ENCODE data around the gene ADCY10. TPM values are rescaled to one million over a fixed set of nuclear protein-coding genes. Genes with fewer than 3 reads are reported as not detected.

The ADCY10 gene, protein sequence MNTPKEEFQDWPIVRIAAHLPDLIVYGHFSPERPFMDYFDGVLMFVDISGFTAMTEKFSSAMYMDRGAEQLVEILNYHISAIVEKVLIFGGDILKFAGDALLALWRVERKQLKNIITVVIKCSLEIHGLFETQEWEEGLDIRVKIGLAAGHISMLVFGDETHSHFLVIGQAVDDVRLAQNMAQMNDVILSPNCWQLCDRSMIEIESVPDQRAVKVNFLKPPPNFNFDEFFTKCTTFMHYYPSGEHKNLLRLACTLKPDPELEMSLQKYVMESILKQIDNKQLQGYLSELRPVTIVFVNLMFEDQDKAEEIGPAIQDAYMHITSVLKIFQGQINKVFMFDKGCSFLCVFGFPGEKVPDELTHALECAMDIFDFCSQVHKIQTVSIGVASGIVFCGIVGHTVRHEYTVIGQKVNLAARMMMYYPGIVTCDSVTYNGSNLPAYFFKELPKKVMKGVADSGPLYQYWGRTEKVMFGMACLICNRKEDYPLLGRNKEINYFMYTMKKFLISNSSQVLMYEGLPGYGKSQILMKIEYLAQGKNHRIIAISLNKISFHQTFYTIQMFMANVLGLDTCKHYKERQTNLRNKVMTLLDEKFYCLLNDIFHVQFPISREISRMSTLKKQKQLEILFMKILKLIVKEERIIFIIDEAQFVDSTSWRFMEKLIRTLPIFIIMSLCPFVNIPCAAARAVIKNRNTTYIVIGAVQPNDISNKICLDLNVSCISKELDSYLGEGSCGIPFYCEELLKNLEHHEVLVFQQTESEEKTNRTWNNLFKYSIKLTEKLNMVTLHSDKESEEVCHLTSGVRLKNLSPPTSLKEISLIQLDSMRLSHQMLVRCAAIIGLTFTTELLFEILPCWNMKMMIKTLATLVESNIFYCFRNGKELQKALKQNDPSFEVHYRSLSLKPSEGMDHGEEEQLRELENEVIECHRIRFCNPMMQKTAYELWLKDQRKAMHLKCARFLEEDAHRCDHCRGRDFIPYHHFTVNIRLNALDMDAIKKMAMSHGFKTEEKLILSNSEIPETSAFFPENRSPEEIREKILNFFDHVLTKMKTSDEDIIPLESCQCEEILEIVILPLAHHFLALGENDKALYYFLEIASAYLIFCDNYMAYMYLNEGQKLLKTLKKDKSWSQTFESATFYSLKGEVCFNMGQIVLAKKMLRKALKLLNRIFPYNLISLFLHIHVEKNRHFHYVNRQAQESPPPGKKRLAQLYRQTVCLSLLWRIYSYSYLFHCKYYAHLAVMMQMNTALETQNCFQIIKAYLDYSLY (N-terminal part only)
- total RNA-seq: 0.09 TPM
- long read RNA-seq: 0 reads

DNA sequence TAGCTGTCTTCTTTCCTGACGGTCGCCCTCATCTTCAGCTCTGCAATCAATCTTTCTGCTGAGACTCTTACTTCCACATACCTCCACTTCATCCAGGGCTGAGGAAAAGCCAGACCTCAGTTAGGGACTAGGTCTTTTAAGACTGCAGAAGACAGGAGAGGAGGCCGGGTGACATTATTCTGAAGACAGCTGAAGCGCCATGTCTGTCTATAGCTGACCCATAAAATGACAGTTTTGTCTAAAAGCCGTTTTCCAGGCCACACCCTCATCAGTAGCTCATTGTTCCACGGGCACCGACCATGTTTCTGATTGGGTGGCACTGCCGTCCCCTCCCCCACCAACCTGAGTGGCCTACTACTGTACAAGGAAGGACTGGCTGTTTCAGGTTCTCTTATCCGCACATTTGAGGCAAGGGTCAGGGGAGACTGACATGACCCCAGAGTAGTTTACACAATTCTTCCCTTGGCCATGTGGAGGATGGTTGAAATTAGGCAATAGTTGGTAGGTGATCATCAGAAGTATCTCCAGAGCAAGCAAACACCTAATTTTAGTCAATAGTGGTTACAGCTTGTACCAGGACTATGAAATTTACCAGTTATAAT, at the start of gene ADCY10:
TSS of gene ADCY10 (minus strand) at position 240 of the 602 bp plus-strand sequence. CDS start 8,994 bp downstream, outside the sequence.
- TF ChIP-seq, protein P1, sequence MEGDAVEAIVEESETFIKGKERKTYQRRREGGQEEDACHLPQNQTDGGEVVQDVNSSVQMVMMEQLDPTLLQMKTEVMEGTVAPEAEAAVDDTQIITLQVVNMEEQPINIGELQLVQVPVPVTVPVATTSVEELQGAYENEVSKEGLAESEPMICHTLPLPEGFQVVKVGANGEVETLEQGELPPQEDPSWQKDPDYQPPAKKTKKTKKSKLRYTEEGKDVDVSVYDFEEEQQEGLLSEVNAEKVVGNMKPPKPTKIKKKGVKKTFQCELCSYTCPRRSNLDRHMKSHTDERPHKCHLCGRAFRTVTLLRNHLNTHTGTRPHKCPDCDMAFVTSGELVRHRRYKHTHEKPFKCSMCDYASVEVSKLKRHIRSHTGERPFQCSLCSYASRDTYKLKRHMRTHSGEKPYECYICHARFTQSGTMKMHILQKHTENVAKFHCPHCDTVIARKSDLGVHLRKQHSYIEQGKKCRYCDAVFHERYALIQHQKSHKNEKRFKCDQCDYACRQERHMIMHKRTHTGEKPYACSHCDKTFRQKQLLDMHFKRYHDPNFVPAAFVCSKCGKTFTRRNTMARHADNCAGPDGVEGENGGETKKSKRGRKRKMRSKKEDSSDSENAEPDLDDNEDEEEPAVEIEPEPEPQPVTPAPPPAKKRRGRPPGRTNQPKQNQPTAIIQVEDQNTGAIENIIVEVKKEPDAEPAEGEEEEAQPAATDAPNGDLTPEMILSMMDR (IDR thresholded peaks at IDR 0.05): no peak
- Histone ChIP-seq H3K27ac (no peak within 1 kb of the TSS), H3K4me3 (no peak within 1 kb of the TSS), H3K4me1 (no peaks in the 10 kb centered on the region), H3K27me3 (ENCODE audit: low read depth) (no peaks in the 10 kb centered on the region), H3K36me3 (peaks cover 33% of the 10 kb centered on the region), H3K9me3 (peaks cover 9% of the 10 kb centered on the region)
- DNase-seq: no peak
- intact Hi-C loops (cut with DNase I): no loop called here
- no peak for ATAC-seq

DNA sequence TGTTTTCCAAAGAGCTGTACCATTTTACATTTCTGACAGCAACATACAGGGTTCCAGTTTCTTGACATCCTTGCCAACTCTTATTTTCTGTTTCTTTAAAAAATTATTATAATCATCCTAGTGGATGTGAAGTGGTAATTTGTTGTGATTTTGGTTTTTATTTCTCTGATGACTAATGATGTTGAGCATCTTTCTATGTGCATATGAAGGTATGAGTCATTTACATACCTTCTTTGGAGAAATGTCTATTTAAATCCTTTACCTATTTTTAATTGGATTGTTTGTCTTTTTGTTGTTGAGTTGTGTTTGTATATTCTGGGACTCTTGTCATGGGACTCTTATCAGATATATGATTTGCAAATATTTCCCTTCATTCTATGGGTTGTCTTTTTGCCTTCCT, 43.8 kb upstream of the ADCY10 start:
- H3K27me3 ChIP-seq (ENCODE audit: low read depth): no peaks in the 10 kb centered on the region
- H3K4me3 ChIP-seq: no peak overlapping the region

DNA sequence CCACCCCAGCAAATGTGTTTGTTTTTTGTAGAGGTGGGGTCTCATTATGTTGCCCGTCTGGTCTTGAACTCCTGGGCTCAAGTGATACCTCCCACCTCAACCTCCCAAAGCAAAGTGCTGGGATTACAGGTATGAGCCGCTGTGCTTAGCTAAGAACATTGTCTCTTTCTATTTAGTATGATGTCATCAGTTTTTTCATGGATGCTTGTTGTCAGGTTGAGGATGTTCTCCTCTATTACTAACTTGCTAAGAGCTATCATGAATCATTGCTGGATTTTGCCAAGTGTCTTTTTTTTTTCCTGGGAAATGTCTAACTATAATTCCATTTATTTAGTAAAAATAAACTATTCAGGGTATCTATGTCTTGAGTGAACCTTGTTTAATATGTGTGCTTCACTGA, 42.0 kb upstream of the ADCY10 start:
- Histone ChIP-seq H3K4me3 (no peak overlapping the region), H3K27me3 (ENCODE audit: low read depth) (no peaks in the 10 kb centered on the region), H3K4me1 (no peaks in the 10 kb centered on the region), H3K27ac (no peak overlapping the region), H3K9me3 (no peaks in the 10 kb centered on the region), H3K36me3 (peaks cover 31% of the 10 kb centered on the region)
- intact Hi-C loops (cut with DNase I): no loop called here
- no peak for DNase-seq
- no peak for ATAC-seq
- TF ChIP-seq, protein P1 (IDR thresholded peaks at IDR 0.05): no peak

More for the DNA sequence above, 43.8 kb upstream of the ADCY10 start:
- no peak overlapping the region for H3K27ac ChIP-seq
- no peaks in the 10 kb centered on the region for H3K9me3 ChIP-seq
- intact Hi-C loops (cut with DNase I): no loop called here
- TF ChIP-seq, protein P1 (IDR thresholded peaks at IDR 0.05): no peak
- peaks cover 23% of the 10 kb centered on the region for H3K36me3 ChIP-seq
- ATAC-seq (no peak), DNase-seq (no peak)
- no peaks in the 10 kb centered on the region for H3K4me1 ChIP-seq

DNA sequence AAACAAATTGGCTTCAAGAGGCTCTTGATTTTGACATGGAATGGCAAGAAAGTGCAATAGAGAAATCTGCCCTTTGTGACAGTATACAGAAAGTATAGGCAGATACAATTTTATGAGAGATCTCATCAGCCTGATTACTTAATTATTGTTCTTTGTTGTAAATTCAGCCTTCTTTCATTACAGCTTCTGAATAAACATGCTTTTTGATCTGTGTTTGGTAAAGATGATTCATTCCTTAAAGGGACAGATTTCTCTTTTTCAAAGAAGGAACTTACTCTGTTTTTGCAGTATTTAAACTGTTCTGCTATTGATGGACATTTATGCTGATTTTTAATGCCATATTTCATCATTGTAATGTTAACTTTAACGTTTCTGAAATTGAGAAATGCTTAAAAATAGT, 36.6 kb upstream of the ADCY10 start:
- no peak overlapping the region for H3K27ac ChIP-seq
- ATAC-seq: no peak
- H3K4me3 ChIP-seq: no peak overlapping the region
- no peak for DNase-seq
- H3K4me1 ChIP-seq: peaks cover 11% of the 10 kb centered on the region
- peaks cover 31% of the 10 kb centered on the region for H3K36me3 ChIP-seq
- intact Hi-C loops (cut with DNase I): no loop called here
- H3K9me3 ChIP-seq: no peaks in the 10 kb centered on the region
- no peaks in the 10 kb centered on the region for H3K27me3 ChIP-seq (ENCODE audit: low read depth)
- TF ChIP-seq, protein P1 (IDR thresholded peaks at IDR 0.05): no peak

DNA sequence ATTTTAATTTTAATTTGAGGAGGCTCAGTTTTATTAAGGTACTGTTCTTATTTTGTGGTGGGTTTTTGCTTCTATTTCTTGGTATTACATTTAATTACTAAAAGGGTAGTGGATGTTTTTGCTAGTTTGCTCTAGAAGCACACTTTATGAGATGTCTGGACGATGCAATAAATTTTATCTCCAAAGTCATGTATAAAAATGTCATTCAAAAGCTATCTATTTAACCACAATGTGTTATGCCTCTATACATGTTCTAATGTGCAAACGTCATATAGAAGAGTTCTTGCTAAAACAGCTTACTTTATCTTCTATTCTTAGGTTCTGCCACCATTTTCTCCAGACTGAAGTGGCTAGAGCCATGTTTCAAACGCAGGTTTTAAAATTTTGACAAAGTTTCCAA, 35.9 kb upstream of the ADCY10 start:
- Histone ChIP-seq H3K27me3 (ENCODE audit: low read depth) (no peaks in the 10 kb centered on the region), H3K27ac (no peak overlapping the region), H3K4me3 (no peak overlapping the region), H3K4me1 (peaks cover 11% of the 10 kb centered on the region), H3K9me3 (no peaks in the 10 kb centered on the region), H3K36me3 (peaks cover 29% of the 10 kb centered on the region)
- intact Hi-C loops (cut with DNase I): no loop called here
- TF ChIP-seq, protein P1 (IDR thresholded peaks at IDR 0.05): no peak
- no peak for ATAC-seq
- no peak for DNase-seq
